Epidermal melanocyte (primary cell): ENCODE results near the gene ACAD11.
"Not testable (repeated sequence)": the region's sequence is repeated elsewhere in the genome, so short reads cannot be mapped to it uniquely, and the experiment has no call there.

Experiments
- DNase-seq: peaks from one replicate; pipeline ENCODE4 v3.0.0; 2011; ENCODE audit warnings: low spot score; ENCODE audit not compliant: insufficient read length

ACAD11 gene

DNA sequence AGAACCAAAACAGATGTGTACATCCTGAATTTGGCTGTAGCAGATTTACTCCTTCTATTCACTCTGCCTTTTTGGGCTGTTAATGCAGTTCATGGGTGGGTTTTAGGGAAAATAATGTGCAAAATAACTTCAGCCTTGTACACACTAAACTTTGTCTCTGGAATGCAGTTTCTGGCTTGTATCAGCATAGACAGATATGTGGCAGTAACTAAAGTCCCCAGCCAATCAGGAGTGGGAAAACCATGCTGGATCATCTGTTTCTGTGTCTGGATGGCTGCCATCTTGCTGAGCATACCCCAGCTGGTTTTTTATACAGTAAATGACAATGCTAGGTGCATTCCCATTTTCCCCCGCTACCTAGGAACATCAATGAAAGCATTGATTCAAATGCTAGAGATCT, 59.0 kb downstream of the ACAD11 start:
- DNase-seq, result not testable (repeated sequence)

DNA sequence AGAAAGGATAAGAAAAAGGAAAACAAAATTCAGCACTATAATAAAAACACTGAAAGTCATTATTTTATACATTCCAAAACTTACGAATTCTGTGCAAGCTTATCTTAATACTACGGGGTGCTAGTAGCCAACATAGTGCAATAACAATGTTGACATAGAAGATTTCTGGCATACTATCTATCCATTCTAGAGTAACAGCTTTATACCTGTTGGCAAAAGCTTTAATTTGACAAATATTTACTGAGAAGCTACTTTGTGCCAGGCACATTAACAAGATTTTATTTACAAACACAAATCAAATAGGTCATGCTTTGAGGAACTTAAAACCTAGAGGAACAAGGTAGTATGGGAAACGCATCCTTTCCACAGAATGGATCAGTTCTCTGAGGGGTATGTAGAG, 61.4 kb downstream of the ACAD11 start:
- no peak for DNase-seq

DNA sequence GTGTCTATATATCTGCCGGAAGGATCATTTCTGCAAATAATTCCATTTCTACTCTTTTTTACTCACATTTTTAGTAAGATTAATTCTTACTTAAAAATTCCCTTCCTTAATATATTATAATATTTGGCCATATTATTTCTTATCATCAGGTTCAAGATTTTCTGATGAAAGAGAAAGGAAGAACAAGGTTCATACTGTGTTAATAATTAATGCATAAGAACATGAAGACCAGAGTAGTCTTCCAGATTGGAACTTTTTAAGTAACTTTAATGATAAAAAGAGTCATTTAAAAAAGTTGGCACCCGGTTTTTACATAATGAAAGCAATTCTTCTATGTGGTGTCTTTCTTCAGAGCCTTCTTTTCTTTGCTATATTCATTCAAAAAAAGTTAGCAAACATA, 61.9 kb downstream of the ACAD11 start:
- no peak for DNase-seq

DNA sequence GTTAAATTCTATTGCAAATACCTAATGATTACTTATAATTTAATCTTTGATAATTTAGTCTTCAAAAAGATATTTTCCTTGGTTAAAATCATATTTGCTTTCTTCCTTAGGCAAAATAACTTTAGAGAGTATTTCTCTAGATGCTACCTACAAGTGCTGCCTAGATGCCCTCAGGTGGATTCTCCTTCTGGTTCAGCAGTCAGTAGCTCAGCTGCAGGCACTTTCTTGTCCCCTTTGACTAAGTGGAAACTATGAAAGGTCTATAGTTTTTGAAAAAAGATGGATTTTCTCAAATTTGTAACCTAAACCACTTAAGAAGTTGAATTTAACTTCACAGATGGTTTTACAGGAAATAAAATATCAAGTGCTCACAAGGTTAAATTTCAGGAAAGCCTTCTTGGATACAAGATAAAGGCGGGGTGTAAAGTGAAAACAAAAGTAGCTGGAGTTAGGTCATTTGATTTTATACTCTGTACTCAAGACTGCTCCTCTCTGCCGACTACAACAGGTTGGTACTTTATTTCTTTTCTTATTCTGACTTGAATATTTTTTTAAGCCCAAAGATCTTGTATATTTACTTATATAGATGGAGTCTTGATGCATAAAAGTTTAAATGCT, 62.7 kb downstream of the ACAD11 start, which contains the start of gene ACKR4:
Gene ACKR4, plus strand, starts transcription at position 455 of the 618 bp plus-strand sequence. CDS start 3,128 bp downstream, outside the sequence.
- DNase-seq, result no peak

DNA sequence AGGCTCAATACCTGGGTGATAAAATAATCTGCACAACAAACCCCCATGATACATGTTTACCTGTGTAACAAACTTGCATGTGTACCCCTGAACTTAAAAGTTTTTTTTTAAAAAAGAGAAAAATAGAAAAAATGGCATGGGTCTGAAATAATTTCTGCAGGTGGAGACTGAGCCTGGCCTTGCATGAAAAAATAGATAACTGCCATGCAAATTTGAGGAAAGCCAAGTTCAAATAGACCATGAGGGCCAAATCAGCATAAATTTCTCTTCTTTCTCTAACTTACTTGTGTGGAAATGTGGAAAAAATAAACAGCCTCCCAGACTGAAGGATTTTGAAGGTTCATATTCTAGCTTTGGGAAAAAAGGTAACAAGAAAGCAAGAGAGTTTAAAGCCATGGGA, 63.3 kb downstream of the ACAD11 start:
- no peak for DNase-seq

DNA sequence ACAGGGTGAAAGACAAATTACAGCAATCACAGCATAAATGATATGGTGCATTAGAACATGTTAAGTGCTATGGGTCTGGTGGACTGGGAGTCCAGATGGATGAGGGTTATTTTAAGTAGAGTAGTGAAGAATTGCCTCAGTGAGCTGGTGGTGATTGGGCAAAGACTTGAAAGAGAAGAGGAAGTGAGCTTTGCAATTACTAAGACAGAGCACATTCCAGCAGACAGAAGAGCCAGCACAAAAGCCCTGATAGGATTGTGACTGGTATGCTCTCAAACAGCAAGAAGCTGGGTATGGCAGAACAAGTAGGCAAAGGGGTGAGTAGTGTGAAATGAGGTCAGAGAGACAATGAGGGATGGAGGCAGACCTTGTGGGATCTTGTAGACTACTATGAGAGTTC, 64.6 kb downstream of the ACAD11 start:
- DNase-seq, result no peak

DNA sequence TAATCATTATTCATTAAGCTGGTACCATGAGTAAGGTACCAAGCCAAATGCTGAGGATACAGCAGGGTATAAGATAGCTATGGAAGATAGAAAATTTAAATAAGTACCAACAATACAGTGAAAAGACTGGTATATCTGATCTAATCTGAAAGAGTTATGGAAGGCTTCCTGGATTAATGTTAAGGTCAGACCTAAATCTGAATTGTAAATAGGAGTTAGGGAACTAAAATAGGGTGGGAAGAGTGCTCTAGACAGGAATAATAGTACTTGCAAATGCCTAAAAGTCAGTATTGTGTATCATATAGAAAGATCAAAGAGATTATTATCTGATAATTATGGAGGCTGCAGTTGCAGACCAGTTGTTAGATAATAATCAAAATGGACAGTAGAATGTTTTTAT, 65.1 kb downstream of the ACAD11 start:
- no peak for DNase-seq

DNA sequence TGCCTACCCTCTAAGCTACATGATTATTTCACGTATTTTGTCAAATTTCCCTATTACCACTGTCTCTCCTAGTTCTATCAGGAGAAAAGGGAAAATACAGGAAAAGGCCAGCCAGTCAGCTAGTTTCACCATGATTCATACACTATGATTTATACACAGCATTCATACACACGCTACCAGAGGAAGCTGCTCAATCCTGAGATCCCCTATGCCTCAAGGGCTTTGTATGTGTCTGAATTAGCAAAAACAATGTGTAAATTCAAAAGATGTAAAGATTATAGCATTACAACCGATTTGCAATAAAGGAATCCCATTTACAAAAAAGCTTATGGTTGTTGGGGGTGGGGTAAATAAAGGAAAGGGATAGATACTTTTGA, 65.7 kb downstream of the ACAD11 start:
- DNase-seq, result peak; percentile 33

DNA sequence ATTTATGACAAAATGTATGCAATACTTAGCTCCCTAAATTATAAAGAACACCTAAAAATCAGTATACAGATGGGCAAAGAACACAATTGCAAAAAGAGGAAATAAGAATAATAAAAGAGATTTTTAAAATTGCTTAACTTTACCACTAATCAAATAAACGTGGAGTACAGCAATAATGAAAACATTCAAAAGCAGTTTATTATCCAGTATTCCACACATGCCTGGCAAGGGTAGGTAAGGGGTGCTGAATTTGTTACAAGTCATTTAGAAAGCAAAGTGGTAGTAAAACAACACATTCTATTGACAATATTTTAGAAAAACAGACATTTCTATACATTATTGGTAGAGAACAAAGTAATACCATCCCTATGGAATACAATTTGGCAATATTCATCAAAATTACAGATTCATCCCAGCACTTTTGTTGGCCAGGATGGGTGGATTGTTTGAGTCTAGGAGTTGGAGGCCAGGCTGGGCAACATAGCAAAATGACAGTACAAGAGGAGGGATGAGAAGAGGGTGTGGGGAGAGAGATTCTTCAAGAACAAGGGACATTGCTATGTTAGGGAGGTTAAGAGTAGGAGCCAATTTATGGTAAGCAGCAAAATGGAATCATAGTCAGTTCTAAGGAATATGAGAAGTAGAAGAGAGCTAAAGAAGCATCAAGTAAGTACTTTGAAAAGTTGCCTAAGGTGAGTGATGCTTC, 66.2 kb downstream of the ACAD11 start:
- no peak for DNase-seq

DNA sequence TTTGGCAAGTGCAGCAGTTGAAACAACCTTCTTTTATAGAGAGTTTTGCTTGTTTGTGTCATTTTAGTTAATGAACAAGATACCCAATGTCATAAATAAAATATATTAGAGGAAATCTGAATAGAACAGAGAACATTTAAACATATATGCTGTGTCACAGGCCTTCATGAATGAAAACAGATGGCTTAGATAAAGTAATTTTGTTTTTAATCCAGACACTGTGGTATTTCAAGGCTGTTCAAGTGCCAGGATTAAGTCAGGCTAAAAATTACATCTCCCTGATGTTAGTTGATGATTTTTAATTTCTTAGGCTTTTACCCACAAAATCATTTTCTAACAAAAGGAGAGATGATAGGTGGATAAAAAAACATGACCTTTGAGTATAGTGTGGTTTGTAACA, 67.4 kb downstream of the ACAD11 start:
- no peak for DNase-seq

DNA sequence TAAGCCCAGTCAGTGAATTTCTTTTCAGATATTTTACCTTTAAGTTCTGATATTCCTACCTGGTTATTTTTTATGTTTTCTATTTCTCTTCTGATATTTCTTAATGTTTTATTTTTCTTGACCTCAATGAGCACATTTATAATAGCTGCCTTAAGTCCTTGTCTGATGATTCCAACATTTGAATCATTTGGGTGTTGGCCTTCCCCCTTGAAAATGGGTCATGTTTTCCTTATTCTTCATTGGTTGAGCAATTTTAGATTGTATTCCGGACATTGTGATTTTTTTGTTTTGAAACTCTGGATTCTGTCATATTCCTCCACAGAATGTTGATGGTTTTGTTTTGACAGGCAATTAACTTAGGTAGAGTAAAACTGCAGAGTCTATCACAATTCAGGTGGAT, 72.2 kb downstream of the ACAD11 start:
- no peak for DNase-seq

DNA sequence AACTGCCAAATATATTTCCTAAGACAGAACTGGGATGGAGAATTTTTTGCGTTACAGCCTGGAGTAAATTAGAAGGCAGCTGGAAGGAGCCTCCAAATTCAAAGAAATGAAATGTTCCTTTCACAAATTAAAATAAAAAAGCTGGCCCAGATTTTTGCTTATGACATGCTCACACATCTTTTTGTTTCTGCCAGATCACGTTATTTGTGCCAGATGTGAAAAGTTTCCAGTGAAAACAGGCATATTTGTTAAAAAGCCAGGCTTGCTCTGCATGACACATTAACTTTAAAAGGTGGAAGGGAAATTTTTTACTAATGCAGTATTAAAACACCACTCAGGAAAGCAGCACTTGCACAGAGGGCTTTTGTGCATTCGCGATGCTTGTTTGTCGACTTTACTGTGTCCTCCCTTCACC, 85.8 kb downstream of the ACAD11 start:
- no peak for DNase-seq

DNA sequence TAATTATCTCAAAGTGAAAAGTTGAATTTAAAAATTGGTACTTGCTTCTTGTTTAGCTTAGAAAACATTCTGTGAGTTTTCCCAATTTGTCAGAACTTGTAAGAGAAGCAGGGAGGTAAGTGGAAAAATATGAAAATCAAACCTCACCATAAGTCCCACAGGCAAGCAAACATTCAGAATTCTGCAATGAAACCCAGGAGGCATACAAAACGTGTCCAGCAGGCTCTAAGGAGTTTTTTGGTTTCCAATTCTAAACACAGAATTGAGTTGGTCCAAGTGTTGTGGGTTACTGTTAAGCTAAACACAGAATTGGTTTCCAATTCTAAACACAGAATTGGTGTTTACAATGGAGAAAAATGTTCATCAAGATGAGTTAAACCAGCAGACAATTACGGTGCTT, 89.6 kb downstream of the ACAD11 start:
- no peak for DNase-seq

DNA sequence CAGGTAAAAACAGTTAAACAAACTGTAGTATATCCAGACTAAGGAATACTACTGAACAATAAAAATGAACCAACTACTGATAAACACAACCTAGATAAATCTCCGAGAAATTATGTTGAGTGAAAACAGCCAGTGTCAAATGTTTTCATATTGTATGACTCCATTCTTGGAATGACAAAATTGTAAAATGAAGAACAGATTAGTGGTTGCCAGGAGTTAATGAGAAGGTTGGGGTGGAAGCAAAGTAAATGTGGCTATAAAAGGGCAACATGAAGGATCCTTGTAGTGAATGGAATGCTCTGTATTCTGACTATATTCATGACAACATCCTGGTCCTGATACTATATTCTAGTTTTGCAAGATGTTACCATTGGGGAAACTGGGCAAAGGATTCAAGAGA, 90.0 kb downstream of the ACAD11 start:
- DNase-seq, result no peak

DNA sequence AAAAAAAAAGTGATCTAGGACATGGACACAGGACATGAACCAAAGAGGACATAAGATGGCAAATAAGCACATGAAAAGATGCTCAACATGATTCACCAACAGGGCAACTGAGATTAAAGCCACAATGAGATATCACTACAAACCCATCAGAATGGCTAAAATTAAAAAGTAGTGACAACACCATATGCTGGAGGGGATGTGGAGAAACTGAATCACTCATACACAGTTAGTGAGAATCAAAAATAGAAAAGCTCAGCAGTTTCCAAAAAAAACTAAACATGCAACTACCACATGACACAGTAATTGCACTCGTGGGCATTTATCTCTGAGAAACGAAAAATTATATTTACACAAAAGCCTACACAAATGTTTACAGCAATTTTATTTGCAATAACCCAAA, 90.5 kb downstream of the ACAD11 start:
- no peak for DNase-seq

DNA sequence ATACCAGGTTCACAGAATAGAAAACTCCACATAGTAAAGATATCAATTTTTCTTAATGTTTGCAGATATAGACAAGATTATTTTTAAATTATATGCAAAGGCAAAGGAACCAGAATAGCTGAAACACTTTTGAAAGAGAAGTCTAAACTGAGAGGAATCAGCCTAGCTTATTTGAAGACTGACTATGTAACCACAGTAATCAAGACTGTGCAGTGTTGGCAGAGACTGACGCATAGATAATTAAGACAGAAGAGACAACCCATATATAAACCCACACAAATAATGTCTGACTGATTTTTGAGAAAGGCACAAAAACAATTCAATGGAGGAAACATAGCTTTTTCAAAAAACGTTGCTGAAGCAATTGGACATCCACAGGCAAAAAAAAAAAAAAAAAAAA, 91.2 kb downstream of the ACAD11 start:
- no peak for DNase-seq

DNA sequence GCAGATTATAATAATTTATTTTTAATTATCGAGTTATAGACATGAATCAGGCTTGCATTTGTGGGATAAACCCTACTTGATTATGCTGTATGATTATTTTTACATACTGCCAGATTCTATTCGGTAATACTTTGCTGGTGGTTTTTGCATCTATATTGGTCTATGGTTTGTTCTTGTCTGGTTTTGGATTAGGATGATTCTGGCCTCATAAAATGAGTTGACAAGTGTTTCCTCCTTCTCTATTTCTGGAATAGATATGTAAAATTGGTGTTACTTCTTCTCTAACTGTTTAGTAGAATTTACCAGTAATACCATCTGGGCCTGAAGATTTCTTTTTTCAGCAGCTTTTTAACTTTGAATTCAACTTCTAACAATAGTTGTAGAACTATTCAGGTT, 95.5 kb downstream of the ACAD11 start:
- no peak for DNase-seq

DNA sequence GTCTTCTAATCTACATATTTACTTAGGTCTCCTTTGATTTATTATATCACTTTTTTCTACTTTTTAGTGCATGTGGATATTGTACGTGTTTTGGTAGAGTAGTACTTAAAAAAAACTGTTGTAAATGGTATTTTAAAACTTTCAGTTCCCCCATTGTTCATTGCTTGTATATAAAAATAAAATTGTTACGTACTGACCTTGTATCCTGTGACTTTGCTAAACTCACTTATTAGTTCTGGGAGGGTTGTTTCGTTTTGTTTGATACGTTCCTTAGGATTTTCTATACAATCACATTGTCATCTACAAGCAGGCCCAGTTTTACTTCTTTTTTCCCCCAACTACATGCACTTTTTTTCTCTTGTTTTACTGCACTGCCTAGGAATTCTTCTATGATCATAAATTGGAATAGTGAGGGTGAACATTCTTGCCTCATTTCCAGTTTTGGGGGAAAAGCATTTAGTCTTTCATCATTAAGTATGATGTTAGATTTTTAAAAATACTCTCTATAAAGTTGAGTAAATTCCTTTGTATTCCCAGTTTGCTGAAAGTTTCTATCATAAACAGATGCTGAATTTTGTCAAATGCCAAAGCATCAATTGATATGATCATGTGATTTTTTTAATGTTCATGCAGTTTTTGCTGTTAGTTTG, 96.1 kb downstream of the ACAD11 start:
- DNase-seq, result no peak

DNA sequence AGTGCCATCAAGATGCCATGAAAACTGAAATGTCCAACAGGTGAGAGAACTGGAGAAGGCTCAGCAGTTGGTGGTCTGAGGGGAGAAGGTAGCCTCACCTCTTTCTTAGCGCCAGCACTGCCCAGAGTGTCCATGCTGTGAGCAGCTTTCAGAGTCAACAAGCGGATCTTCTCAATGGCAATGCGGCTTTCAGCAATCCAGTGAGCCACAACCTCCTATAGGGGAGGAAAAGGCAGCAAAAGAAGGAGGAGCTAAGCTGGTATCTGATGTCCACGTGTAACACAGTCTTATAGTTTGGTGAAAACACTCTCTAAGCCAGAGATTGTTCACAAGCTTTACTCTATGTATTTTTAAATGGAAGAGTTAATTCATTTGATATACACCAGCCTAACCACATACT, 98.6 kb downstream of the ACAD11 start:
- no peak for DNase-seq

DNA sequence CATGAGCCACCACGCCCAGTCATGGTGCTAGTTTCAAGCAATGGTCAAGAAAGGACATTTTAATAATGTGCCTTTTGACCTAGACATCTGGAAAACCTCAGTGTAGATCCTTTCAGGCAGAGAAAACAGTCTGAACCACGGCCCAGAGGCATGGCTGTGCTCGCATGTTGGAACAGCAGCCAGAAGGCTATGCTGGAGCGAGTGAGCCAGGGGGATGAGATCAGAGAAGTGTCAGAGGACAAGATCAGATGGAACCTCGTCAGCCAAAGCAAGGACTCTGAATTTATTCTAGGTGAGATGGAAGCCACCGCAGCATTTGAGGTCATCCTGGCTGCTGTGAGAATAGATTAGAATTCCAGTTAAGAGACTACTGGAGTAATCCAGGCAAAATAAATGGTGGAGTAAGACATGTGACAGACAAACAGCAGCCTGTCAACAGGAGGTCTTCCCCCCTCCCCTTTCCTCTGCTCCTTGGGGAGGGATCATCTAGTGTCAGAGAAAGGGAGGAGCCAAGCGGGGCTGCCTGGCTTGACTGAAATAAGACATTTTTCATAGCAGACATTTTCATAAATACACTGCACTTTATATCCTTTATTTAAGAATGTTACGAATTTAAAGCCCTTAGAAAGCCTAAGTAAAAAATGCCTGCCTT, 103.0 kb downstream of the ACAD11 start:
- DNase-seq, result no peak

DNA sequence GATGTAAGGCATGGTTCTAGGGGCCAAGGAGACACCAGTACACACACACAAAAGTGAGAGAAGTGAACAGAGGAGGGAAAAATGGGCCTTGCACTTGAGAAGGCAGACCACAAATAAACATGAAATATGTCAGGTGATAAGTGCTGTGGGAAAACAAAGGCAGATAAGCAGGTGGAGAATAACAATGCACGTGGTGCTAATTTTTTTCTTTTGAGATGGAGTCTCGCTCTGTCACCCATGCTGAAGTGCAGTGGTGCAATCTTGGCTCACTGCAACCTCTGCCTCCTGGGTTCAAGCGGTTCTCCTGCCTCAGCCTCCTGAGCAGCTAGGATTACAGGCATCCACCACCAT, 103.6 kb downstream of the ACAD11 start:
- DNase-seq, result not testable (repeated sequence)

DNA sequence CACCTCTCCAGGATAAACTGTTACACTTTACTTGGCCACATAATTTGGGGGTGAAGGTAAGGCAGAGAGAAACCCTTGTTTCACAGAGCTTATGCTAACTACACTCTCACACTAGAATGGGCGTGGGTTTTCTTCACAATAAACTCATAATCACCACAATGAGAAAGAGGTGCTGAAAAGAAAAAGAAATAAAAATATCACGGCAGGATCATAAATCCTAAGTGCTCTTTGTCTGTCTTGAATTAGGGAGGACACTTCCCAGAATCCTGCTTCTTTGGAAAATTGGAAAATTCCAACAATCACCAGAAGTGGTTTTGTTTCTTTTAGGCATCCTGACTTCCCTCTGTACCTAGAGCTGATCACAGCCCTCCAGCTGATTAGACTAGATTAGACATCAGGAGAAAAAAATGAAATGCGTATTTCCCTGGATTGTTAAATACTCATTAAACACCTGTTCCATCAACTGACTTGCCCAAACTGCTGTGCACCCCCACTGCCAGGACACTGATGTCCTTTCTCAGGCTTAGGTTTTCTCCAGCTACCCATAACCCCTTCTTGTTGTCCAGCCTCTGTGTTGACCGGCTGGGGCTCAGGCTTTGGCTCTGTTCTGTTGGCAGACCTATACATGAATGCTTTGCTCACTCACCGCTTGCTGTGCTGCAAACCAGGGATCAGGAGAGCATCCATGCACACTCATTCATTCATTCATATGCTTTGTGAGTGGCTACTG, 104.1 kb downstream of the ACAD11 start:
- no peak for DNase-seq
